Measurements from ENCODE around the gene SLMAP. TPM values are rescaled to one million over a fixed set of nuclear protein-coding genes. Genes with fewer than 3 reads are reported as not detected.

SLMAP gene
- total and polyA plus RNA-seq, 11 donors: 96.4 to 534 (median 269) TPM

- DNase-seq (no peak), ATAC-seq (no peak)
- intact Hi-C loops (cut with DNase I): loop anchor here in 7 of 10 donors (5.0 to 10.0 kb wide), 5 partner anchors 200 to 680 kb away; no protein-coding TSS in a partner anchor
- H3K36me3 ChIP-seq: peaks cover 0 to 65% (median 47%) of the 10 kb centered on the region in 9 donors
- no peaks in the 10 kb centered on the region for H3K4me1 ChIP-seq
- H3K4me3 ChIP-seq: no peak overlapping the region
- no peak overlapping the region for H3K27ac ChIP-seq
- no peaks in the 10 kb centered on the region for H3K9me3 ChIP-seq
- H3K27me3 ChIP-seq: no peaks in the 10 kb centered on the region
- 82 to 100% (median 99%) methylated on average over 1 of the region's 1 CpG for WGBS, 4 donors
- TF ChIP-seq POLR2A (IDR thresholded peaks at IDR 0.05) (no peak), CTCF (IDR thresholded peaks at IDR 0.05) (no peak)
Observed at GRCh38 chr3:57855281-57855680, 99.2 kb downstream of the SLMAP start.

GRCh38 chr3:57855943-57856342 lies 99.8 kb downstream of the SLMAP start:
- no peak for DNase-seq
- Histone ChIP-seq H3K9me3 (no peaks in the 10 kb centered on the region), H3K27ac (no peak overlapping the region), H3K36me3 (peaks cover 0 to 65% (median 47%) of the 10 kb centered on the region in 9 donors), H3K4me1 (no peaks in the 10 kb centered on the region), H3K4me3 (no peak overlapping the region), H3K27me3 (no peaks in the 10 kb centered on the region)
- 85 to 90% (median 90%) methylated on average over 4 of the region's 4 CpGs for WGBS, 4 donors
- no peak for TF ChIP-seq POLR2A (IDR thresholded peaks at IDR 0.05)
- no peak for TF ChIP-seq CTCF (IDR thresholded peaks at IDR 0.05)
- no peak for ATAC-seq
- intact Hi-C loops (cut with DNase I): loop anchor here in 7 of 10 donors (5.0 to 10.0 kb wide), 5 partner anchors 201 to 681 kb away; no protein-coding TSS in a partner anchor

GRCh38 chr3:57856675-57857074 lies 100.6 kb downstream of the SLMAP start:
- WGBS, 4 donors: 63 to 74% (median 68%) methylated on average over 2 of the region's 2 CpGs
- no peak for DNase-seq
- no peak overlapping the region for H3K27ac ChIP-seq
- H3K9me3 ChIP-seq: no peaks in the 10 kb centered on the region
- H3K4me3 ChIP-seq: no peak overlapping the region
- peak in 6 of 12 donors; percentile 11 to 34 (median 18) for TF ChIP-seq CTCF (IDR thresholded peaks at IDR 0.05)
- no peak for TF ChIP-seq POLR2A (IDR thresholded peaks at IDR 0.05)
- H3K36me3 ChIP-seq: peaks cover 0 to 71% (median 46%) of the 10 kb centered on the region in 9 donors
- no peak for ATAC-seq
- intact Hi-C loops (cut with DNase I): loop anchor here in 7 of 10 donors (5.0 to 10.0 kb wide), 5 partner anchors 202 to 682 kb away; no protein-coding TSS in a partner anchor
- no peaks in the 10 kb centered on the region for H3K4me1 ChIP-seq
- no peaks in the 10 kb centered on the region for H3K27me3 ChIP-seq

- Histone ChIP-seq H3K4me1 (no peaks in the 10 kb centered on the region), H3K36me3 (peaks cover 0 to 100% (median 76%) of the 10 kb centered on the region in 9 donors), H3K27ac (no peak overlapping the region), H3K27me3 (no peaks in the 10 kb centered on the region), H3K9me3 (no peaks in the 10 kb centered on the region), H3K4me3 (no peak overlapping the region)
- DNase-seq: no peak
- intact Hi-C loops (cut with DNase I): loop anchor here in 1 of 10 donors (10.0 kb wide), 1 partner anchor 272 kb away; no protein-coding TSS in a partner anchor
- TF ChIP-seq POLR2A (IDR thresholded peaks at IDR 0.05) (no peak), CTCF (IDR thresholded peaks at IDR 0.05) (no peak)
- ATAC-seq: no peak
Observed at GRCh38 chr3:57862894-57863293, 106.8 kb downstream of the SLMAP start.
